ENCODE results near the gene NTRK3. TPM values are rescaled to one million over a fixed set of nuclear protein-coding genes. Genes with fewer than 3 reads are reported as not detected.

Gene NTRK3
- under 1 TPM; 0.13 to 0.79 (median 0.33) TPM for total RNA-seq
- 1 to 10 TPM; 1.1 TPM for polyA plus RNA-seq

- peak in 2 of 4 donors; percentile 27 to 37 for ATAC-seq
- Histone ChIP-seq H3K27me3 (peaks cover 0 to 27% (median 2%) of the 10 kb centered on the region in 4 donors), H3K4me3 (peak within 1 kb of the TSS in 1 of 4 donors; percentile 25)
Measured at GRCh38 chr15:88256279-88257230, at the start of gene NTRK3. NTRK3 (minus strand) TSS chr15:88256739; CDS start chr15:88256153, 586 bp downstream.

GRCh38 chr15:88303395-88303794 is 46.9 kb upstream of the NTRK3 start:
- Histone ChIP-seq H3K27me3 (no peaks in the 10 kb centered on the region), H3K4me3 (no peak overlapping the region), H3K4me1 (no peaks in the 10 kb centered on the region), H3K27ac (no peak overlapping the region), H3K36me3 (no peaks in the 10 kb centered on the region), H3K9me3 (no peaks in the 10 kb centered on the region)
- intact Hi-C loops (cut with DNase I), result no loop called here
- ATAC-seq (peak in 1 of 4 donors; percentile 50), DNase-seq (no peak), FAIRE-seq (no peak)
- TF ChIP-seq CTCF (IDR thresholded peaks at IDR 0.05), result no peak

More at GRCh38 chr15:88256279-88257230, at the start of gene NTRK3:
- Histone ChIP-seq H3K4me1 (peaks cover 0 to 8% (median 3%) of the 10 kb centered on the region in 3 donors), H3K36me3 (no peaks in the 10 kb centered on the region), H3K27ac (no peak within 1 kb of the TSS), H3K9me3 (no peaks in the 10 kb centered on the region)
- peak in 1 of 6 donors; percentile 51 for DNase-seq
- no peak for TF ChIP-seq CTCF (IDR thresholded peaks at IDR 0.05)
- WGBS, 2 donors, result 1% methylated on average over 66 to 94 of the region's 95 CpGs
- FAIRE-seq, result no peak
- intact Hi-C loops (cut with DNase I), result no loop called here

GRCh38 chr15:88302373-88302772 is 45.8 kb upstream of the NTRK3 start:
- Histone ChIP-seq H3K9me3 (no peaks in the 10 kb centered on the region), H3K27ac (no peak overlapping the region), H3K36me3 (no peaks in the 10 kb centered on the region), H3K4me1 (no peaks in the 10 kb centered on the region), H3K4me3 (no peak overlapping the region), H3K27me3 (no peaks in the 10 kb centered on the region)
- FAIRE-seq (no peak), ATAC-seq (no peak), DNase-seq (no peak)
- intact Hi-C loops (cut with DNase I), result no loop called here
- no peak for TF ChIP-seq CTCF (IDR thresholded peaks at IDR 0.05)
- 42 to 49% methylated on average over 3 of the region's 3 CpGs for WGBS, 2 donors

- WGBS, 2 donors, result 58 to 77% methylated on average over 2 of the region's 2 CpGs
- no peaks in the 10 kb centered on the region for H3K27me3 ChIP-seq
- no peak for TF ChIP-seq CTCF (IDR thresholded peaks at IDR 0.05)
- no peak for FAIRE-seq
- H3K4me3 ChIP-seq, result no peak overlapping the region
- no peaks in the 10 kb centered on the region for H3K36me3 ChIP-seq
- no peak overlapping the region for H3K27ac ChIP-seq
- ATAC-seq, result no peak
- intact Hi-C loops (cut with DNase I), result no loop called here
- H3K9me3 ChIP-seq, result no peaks in the 10 kb centered on the region
- DNase-seq, result no peak
- H3K4me1 ChIP-seq, result no peaks in the 10 kb centered on the region
Measured at GRCh38 chr15:88301311-88301710, 44.8 kb upstream of the NTRK3 start.

GRCh38 chr15:88300861-88301260 is 44.3 kb upstream of the NTRK3 start:
- H3K27ac ChIP-seq, result no peak overlapping the region
- WGBS, 2 donors, result 48 to 49% methylated on average over 4 of the region's 4 CpGs
- H3K9me3 ChIP-seq, result no peaks in the 10 kb centered on the region
- no peak overlapping the region for H3K4me3 ChIP-seq
- H3K36me3 ChIP-seq, result no peaks in the 10 kb centered on the region
- ATAC-seq (no peak), FAIRE-seq (no peak), DNase-seq (no peak)
- intact Hi-C loops (cut with DNase I), result no loop called here
- TF ChIP-seq CTCF (IDR thresholded peaks at IDR 0.05), result no peak
- H3K27me3 ChIP-seq, result no peaks in the 10 kb centered on the region
- H3K4me1 ChIP-seq, result no peaks in the 10 kb centered on the region
